K562 (cell line): ENCODE measurements around the gene ANXA4. TPM values are rescaled to one million over a fixed set of nuclear protein-coding genes. Genes with fewer than 3 reads are reported as not detected.

Experiments
- ATAC-seq: fragments of 200-7000 bp; cut with Tn5 transposase; 3 replicates; pipeline ENCODE4 v1.9.1; 2020; ENCODE audit warnings: moderate library complexity
- BruUV-seq: library from RNA; stranded (reverse); fragments of 400-500 nt; replicated peaks from 2 replicates; lab custom pipeline; 2021; lab: Mats Ljungman, UMichigan
- CTCF ChIA-PET: fragments of 300-600 bp; formaldehyde crosslinking; extraction: SDS; loops from one replicate; lab custom pipeline; 2021; ENCODE audit warnings: low intra/inter-chr PET ratio; lab: Yijun Ruan, JAX
- POLR2A ChIA-PET: fragments of 300-600, 350-650 bp; sonication (Branson Sonifier 250); formaldehyde crosslinking; extraction: SDS; loops from one replicate; lab custom pipeline; 2021; ENCODE audit warnings: antibody characterized with exemption, inconsistent platforms; lab: Yijun Ruan, JAX
- DNase-seq, 4 experiments: peaks; one replicate each; pipeline versions ENCODE4 v3.0.0 to v3.0.0-alpha.2; 2011 to 2018; ENCODE audit warnings: low spot score in 3 of 4, mixed read lengths in 3 of 4; ENCODE audit errors: extremely low read depth in 1 of 4
- FAIRE-seq: peaks from 2 replicates; lab custom pipeline; 2011; peaks lifted over from hg19 to GRCh38; lab: Jason Lieb, UNC
- H2AFZ ChIP-seq: 2 replicates; pipeline ENCODE4 v1.6.0; 2011; ENCODE audit warnings: low read depth, low read length, control low read depth, inconsistent platforms
- H3K27ac ChIP-seq: fragments of 200-600 bp; 3 replicates; pipeline ENCODE4 v1.8.0; 2011; ENCODE audit warnings: low read depth, mild to moderate bottlenecking, control low read depth, inconsistent platforms, low read length, moderate library complexity, mixed read lengths; ENCODE audit errors: extremely low read depth
- H3K27me3 ChIP-seq, 2 experiments: fragments of 300-600 bp in 1 of 2; 2 replicates in 1 of 2; 3 replicates in 1 of 2; pipeline versions ENCODE4 v1.6.0 to v1.8.0; 2011; ENCODE audit warnings: inconsistent platforms in 2 of 2, low read length in 2 of 2, mild to moderate bottlenecking in 1 of 2, mixed read lengths in 1 of 2, moderate library complexity in 1 of 2; ENCODE audit not compliant: control insufficient read depth in 2 of 2, insufficient read depth in 2 of 2
- H3K36me3 ChIP-seq: fragments of 300-600 bp; 3 replicates; pipeline ENCODE4 v1.8.0; 2011; ENCODE audit warnings: mild to moderate bottlenecking, low read length, inconsistent platforms; ENCODE audit not compliant: control insufficient read depth, insufficient read depth
- H3K4me1 ChIP-seq, 2 experiments: fragments of 200-600 bp in 1 of 2; replicated peaks in 1 of 2; 2 replicates in 1 of 2; 3 replicates in 1 of 2; pipeline versions ENCODE4 v1.5.1 to v1.8.0; 2011; ENCODE audit warnings: inconsistent platforms in 2 of 2, low read length in 2 of 2, mild to moderate bottlenecking in 1 of 2, mixed read lengths in 1 of 2, moderate library complexity in 1 of 2; ENCODE audit not compliant: control insufficient read depth in 2 of 2, insufficient read depth in 2 of 2
- H3K4me2 ChIP-seq: 2 replicates; pipeline ENCODE4 v1.6.1; 2011; ENCODE audit warnings: low read length, control low read depth, inconsistent platforms, mixed read lengths; ENCODE audit not compliant: insufficient read depth
- H3K4me3 ChIP-seq: fragments of 200-600 bp; sonication (generic), shearing (Covaris generic); 2 replicates; pipeline ENCODE4 v1.5.1; 2016; ENCODE audit warnings: control low read depth, inconsistent platforms
- H3K79me2 ChIP-seq: fragments of 200-600 bp; 3 replicates; pipeline ENCODE4 v1.8.0; 2011; ENCODE audit warnings: low read length, inconsistent platforms; ENCODE audit not compliant: control insufficient read depth, insufficient read depth
- H3K9ac ChIP-seq, 2 experiments: 2 replicates each; pipeline versions ENCODE4 v1.6.0 to v1.6.1; 2011; ENCODE audit warnings: low read depth in 2 of 2, low read length in 2 of 2, control low read depth in 1 of 2, inconsistent platforms in 1 of 2, mild to moderate bottlenecking in 1 of 2, mixed read lengths in 1 of 2; ENCODE audit not compliant: insufficient read depth in 1 of 2
- H3K9me1 ChIP-seq: one replicate; pipeline ENCODE4 v1.6.0; 2011; ENCODE audit warnings: inconsistent platforms, mild to moderate bottlenecking, low read length, moderate library complexity; ENCODE audit not compliant: control insufficient read depth, insufficient read depth
- H3K9me3 ChIP-seq: replicated peaks from 2 replicates; pipeline ENCODE4 v1.5.1; 2011; ENCODE audit warnings: low read depth, low read length, inconsistent platforms; ENCODE audit not compliant: control insufficient read depth, insufficient read depth
- H4K20me1 ChIP-seq: replicated peaks from 2 replicates; pipeline ENCODE4 v1.6.1; 2011; ENCODE audit warnings: low read length, inconsistent platforms, mixed read lengths; ENCODE audit not compliant: control insufficient read depth, insufficient read depth
- BCOR ChIP-seq: fragments of 450-650 bp; IDR thresholded peaks from 2 replicates; pipeline ENCODE4 v1.6.1; 2016
- BHLHE40 ChIP-seq: IDR thresholded peaks from 2 replicates; pipeline ENCODE4 v1.6.1; 2011; ENCODE audit warnings: low read length, improper control_type of control experiment
- CC2D1A ChIP-seq: fragments of 450-650 bp; IDR thresholded peaks from 2 replicates; pipeline ENCODE4 v1.6.1; 2017; ENCODE audit warnings: mild to moderate bottlenecking
- CXXC5 ChIP-seq: fragments of 250-450 bp; sonication (Bioruptor Pico); IDR thresholded peaks from 2 replicates; pipeline ENCODE4 v1.8.0; 2022; ENCODE audit warnings: inconsistent platforms, mild to moderate bottlenecking, moderate library complexity
- FOSL1 ChIP-seq: fragments of 200-800 bp; sonication (Bioruptor generic); conservative IDR thresholded peaks from 2 replicates; pipeline ENCODE4 v1.6.1; 2016; ENCODE audit warnings: missing genetic modification characterization, missing compliant biosample characterization
- FOXP4 ChIP-seq: sonication (generic); formaldehyde crosslinking; IDR thresholded peaks from 2 replicates; pipeline ENCODE4 v1.8.0; 2022; ENCODE audit warnings: mild to moderate bottlenecking, missing genetic modification reagents, borderline replicate concordance
- KLF6 ChIP-seq: fragments of 250-450 bp; sonication (Bioruptor Pico); IDR thresholded peaks from 2 replicates; pipeline ENCODE4 v1.4.0; 2020; ENCODE audit warnings: mild to moderate bottlenecking, moderate library complexity, borderline replicate concordance
- RREB1 ChIP-seq: fragments of 250-450 bp; sonication (Bioruptor Pico); IDR thresholded peaks from 2 replicates; pipeline ENCODE4 v1.4.0; 2020
- ZNF134 ChIP-seq: fragments of 250-450 bp; sonication (Bioruptor Pico); conservative IDR thresholded peaks from 2 replicates; pipeline ENCODE4 v1.4.0; 2020
- ZNF41 ChIP-seq: fragments of 250-450 bp; sonication (Bioruptor Pico); conservative IDR thresholded peaks from 2 replicates; pipeline ENCODE4 v1.4.0; 2020; ENCODE audit warnings: mild to moderate bottlenecking
- ZNF584 ChIP-seq: fragments of 200-800 bp; sonication (Bioruptor generic); IDR thresholded peaks from 2 replicates; pipeline ENCODE4 v1.6.1; 2016; ENCODE audit warnings: low read depth, mild to moderate bottlenecking, missing genetic modification characterization, missing compliant biosample characterization
- ZNF639 ChIP-seq, 2 experiments: fragments of 200-800 bp in 1 of 2; sonication (Bioruptor generic) in 1 of 2; sonication (generic) in 1 of 2; formaldehyde crosslinking in 1 of 2; IDR thresholded peaks in 1 of 2; conservative IDR thresholded peaks in 1 of 2; 2 replicates each; pipeline versions ENCODE4 v1.5.0 to v1.6.1; 2016 to 2020; ENCODE audit warnings: missing compliant biosample characterization in 1 of 2, missing genetic modification characterization in 1 of 2, missing genetic modification reagents in 1 of 2
- WGBS: fragments of 100-300 bp; shearing (Covaris generic); methylation state at CpG from one replicate; pipeline ENCODE4 v1.1.6; 2016; ENCODE audit warnings: low coverage, mixed read lengths; ENCODE audit not compliant: insufficient coverage; ENCODE audit errors: missing lambda C conversion rate; 5-methylcytosine and 5-hydroxymethylcytosine counted together
- in situ Hi-C: fragments of 300-500 bp; cut with MboI; formaldehyde crosslinking; loops from 4 replicates; pipeline ENCODE4 v1.15.0; 2018; ENCODE audit warnings: inconsistent platforms, mixed read lengths
- intact Hi-C: fragments of 100-400 bp; cut with micrococcal nuclease; formaldehyde crosslinking; loops from 2 replicates; pipeline ENCODE4 v1.14.2; 2022
- polyA plus RNA-seq, 8 experiments: library from polyadenylated mRNA; depleted of rRNA in 4 of 8; stranded (reverse) in 5 of 8; unstranded in 3 of 8; fragments of >200 nt; fragmentation: Nextera tagmentation in 2 of 8; fragmentation: Illumina TruSeq in 1 of 8; extraction: Ambion mirVana in 2 of 8; extraction: Trizol in 1 of 8; gene quantifications; 2 replicates each; pipeline versions ENCODE4 v1.2.1 to v1.2.3, GENCODE V29; 2011 to 2014; ENCODE audit warnings: inconsistent platforms in 1 of 8, missing spikeins in 1 of 8
- total RNA-seq, 7 experiments: library from RNA; depleted of rRNA in 6 of 7; stranded (reverse); fragments of >200 nt in 6 of 7; fragmentation: Illumina TruSeq in 2 of 7; extraction: Trizol in 2 of 7; gene quantifications; 2 replicates each; pipeline versions ENCODE4 v1.2.1 to v1.2.3, GENCODE V29; 2011 to 2021; ENCODE audit warnings: low replicate concordance in 1 of 7

The ANXA4 gene
- total and polyA plus RNA-seq, 9 of the 15 experiments (the other 6 are each of a cell fraction or from before 2014, with no cell fraction given), result 3.4 to 13.6 (median 11.6) TPM

- Histone ChIP-seq H4K20me1 (no peaks in the 10 kb centered on the region), H3K4me2 (no peak overlapping the region), H3K9ac (peak overlapping the region in 1 of 2 experiments; percentile 53; a peak in 1 of 4 replicates), H3K4me1 (peaks cover 0 to 11% of the 10 kb centered on the region in 2 experiments; a peak in 4 of 5 replicates), H3K9me1 (no peaks in the 10 kb centered on the region), H3K4me3 (no peak overlapping the region), H3K36me3 (no peaks in the 10 kb centered on the region), H3K27me3 (no peaks in the 10 kb centered on the region), H2AFZ (peak overlapping the region; percentile 41; the same call in 1 of the 2 replicates), H3K27ac (no peak overlapping the region), H3K9me3 (no peaks in the 10 kb centered on the region), H3K79me2 (no peaks in the 10 kb centered on the region)
- in situ Hi-C loops, result no loop called here
- FAIRE-seq (no peak), ATAC-seq (peak; percentile 62), DNase-seq (no peak)
- WGBS, result 15% methylated on average over 5 of the region's 5 CpGs
- CTCF ChIA-PET, result interaction anchor here (1.0 kb wide), 1 partner anchor 10 kb away, joined by 3 read pairs; no protein-coding TSS in a partner anchor
- POLR2A ChIA-PET, result interaction anchor here (0.6 to 1.2 kb wide), 2 partner anchors 10 to 131 kb away, joined by 3 to 5 read pairs; no protein-coding TSS in a partner anchor
- no TSS peak for BruUV-seq
- intact Hi-C loops, result no loop called here
- TF ChIP-seq ZNF639 (CRISPR knock-in tag; conservative IDR thresholded peaks at IDR 0.05 in 1 of 2, IDR thresholded peaks at IDR 0.05 in 1 of 2), result peak in 1 of 2 experiments; percentile 65; a peak in 2 of 4 replicates
- TF ChIP-seq ZNF41 (CRISPR knock-in tag), result peak; percentile 78; the same call in 1 of the 2 replicates
- TF ChIP-seq ZNF134 (CRISPR knock-in tag), result peak; percentile 35; the same call in 1 of the 2 replicates
- 0 out of 2 replicates have a peak, but pooled peaks have one; percentile 36 for TF ChIP-seq CXXC5 (CRISPR knock-in tag)
- 0 out of 2 replicates have a peak, but pooled peaks have one; percentile 19 for TF ChIP-seq ZNF584 (CRISPR knock-in tag)
- no peak for TF ChIP-seq BCOR
- TF ChIP-seq BHLHE40, result no peak
- peak; percentile 77; the same call in 1 of the 2 replicates for TF ChIP-seq KLF6 (CRISPR knock-in tag)
- TF ChIP-seq FOSL1 (tag), result no peak
- no peak for TF ChIP-seq CC2D1A
- peak; percentile 61; the same call in 1 of the 2 replicates for TF ChIP-seq RREB1
- TF ChIP-seq FOXP4 (CRISPR knock-in tag), result no peak
Measured at GRCh38 chr2:69734035-69734611, 7.8 kb upstream of the ANXA4 start.
